Endometrium (tissue), 2 donors: ENCODE results near the gene FAM228B.
"Not testable (repeated sequence)": the region's sequence is repeated elsewhere in the genome, so short reads cannot be mapped to it uniquely, and the experiment has no call there.

ENCODE experiments used
- FAIRE-seq: peaks from 2 replicates; lab custom pipeline; 2012; peaks lifted over from hg19 to GRCh38; lab: Jason Lieb, UNC
- donor health status: control.
- donor health status: control.

The FAM228B gene

GRCh38 chr2:24123195-24123921 lies at the start of gene FAM228B, which contains the start of gene PFN4:
Gene FAM228B (plus strand): TSS chr2:24123469. CDS start chr2:24124362, 893 bp downstream.
Gene PFN4 (minus strand): TSS chr2:24123334. CDS start chr2:24122535, 799 bp downstream.
- FAIRE-seq = no peak

DNA sequence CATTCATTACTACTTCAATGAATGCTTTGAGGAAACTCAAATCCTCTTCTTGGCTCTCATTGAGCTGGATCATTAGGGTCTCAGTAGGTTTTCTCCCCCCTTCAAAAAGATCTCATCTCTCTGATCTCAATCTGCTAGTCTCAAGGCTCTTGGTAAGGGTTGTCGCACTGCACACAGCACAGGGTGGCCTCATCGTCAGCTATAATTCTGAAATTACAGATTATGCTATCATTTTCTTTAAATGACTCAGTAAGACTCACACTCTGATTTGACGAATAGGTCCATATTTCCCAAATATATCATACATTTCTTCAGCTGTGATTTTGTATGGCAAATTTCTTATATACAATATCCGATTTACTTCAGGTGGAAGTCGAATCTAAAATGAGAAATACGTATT lies 49.5 kb upstream of the FAM228B start:
- FAIRE-seq = no peak

- FAIRE-seq = no peak
Measured at GRCh38 chr2:24075259-24075658, 48.0 kb upstream of the FAM228B start.

- peak; percentile 90 for FAIRE-seq
Measured at GRCh38 chr2:24075915-24076848, 47.1 kb upstream of the FAM228B start, which contains the start of gene SF3B6. Gene SF3B6 (minus strand): TSS chr2:24076326. CDS start chr2:24076229, 97 bp downstream.

GRCh38 chr2:24076849-24077534 lies 46.3 kb upstream of the FAM228B start:
- FAIRE-seq = no peak

- FAIRE-seq = no peak
Measured at GRCh38 chr2:24077535-24077877, 45.8 kb upstream of the FAM228B start.

GRCh38 chr2:24077879-24078278 lies 45.4 kb upstream of the FAM228B start:
- FAIRE-seq = no peak

- FAIRE-seq = no peak
Measured at GRCh38 chr2:24080701-24081100, 42.6 kb upstream of the FAM228B start.

- FAIRE-seq = no peak
Measured at GRCh38 chr2:24082787-24083566, 40.3 kb upstream of the FAM228B start.

DNA sequence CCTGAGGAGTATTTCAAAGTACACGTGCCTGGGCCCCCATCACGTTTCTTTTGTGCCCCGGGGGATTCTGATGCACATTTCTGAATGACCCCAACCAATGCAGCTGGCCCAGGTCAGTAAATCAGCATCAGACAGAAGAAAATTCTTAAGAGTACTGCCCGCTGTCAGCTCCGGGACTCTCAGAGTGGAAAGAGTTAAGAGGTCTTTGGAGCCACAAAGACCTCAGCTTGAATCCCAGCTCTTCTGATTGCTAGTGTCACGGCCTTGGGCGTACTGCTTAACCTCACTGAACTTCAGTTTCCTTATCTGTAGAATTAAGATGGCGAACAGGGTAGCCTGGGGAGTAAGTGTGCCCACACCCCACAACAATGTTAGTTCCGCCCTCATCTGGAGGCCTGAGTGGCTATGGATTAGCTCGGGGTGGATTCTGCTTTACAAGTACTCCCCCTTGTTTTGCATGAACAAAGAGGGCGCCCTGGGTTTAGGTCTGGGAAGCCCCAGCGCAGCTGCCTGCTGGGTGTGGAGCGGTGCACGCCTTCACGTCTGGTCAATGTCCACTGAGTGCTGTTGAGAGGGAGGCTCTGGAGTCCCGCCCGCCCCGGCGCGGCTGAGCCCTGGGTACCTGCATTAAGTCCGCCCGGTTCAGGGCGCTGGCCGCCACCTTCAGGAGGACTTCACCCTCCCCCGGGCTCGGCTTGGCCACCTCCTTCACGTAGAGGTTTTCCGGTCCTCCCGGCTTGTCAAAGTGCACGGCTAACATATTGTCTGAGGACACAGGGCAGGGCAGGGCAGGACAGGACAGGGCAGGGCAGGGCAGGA lies 39.5 kb upstream of the FAM228B start:
- no peak for FAIRE-seq

GRCh38 chr2:24084386-24085199 lies 38.7 kb upstream of the FAM228B start, which contains the start of gene TP53I3:
Gene TP53I3 (minus strand): TSS chr2:24084834. CDS start chr2:24084326, 508 bp downstream.
- no peak for FAIRE-seq

DNA sequence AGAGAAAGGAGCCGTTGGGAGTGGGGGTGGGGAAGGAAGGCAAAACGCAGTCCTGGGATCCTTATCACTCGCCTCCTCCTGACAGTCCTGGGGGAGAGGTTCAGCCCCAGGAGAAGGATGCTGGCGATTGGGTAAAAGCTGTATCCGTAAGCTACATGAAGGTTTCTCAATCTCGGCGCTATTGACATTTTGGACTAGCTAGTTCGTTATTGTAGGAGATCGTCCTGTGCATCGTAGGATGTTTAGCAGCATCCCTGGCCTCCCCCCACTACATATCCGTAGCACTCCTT lies 38.1 kb upstream of the FAM228B start:
- FAIRE-seq = no peak

DNA sequence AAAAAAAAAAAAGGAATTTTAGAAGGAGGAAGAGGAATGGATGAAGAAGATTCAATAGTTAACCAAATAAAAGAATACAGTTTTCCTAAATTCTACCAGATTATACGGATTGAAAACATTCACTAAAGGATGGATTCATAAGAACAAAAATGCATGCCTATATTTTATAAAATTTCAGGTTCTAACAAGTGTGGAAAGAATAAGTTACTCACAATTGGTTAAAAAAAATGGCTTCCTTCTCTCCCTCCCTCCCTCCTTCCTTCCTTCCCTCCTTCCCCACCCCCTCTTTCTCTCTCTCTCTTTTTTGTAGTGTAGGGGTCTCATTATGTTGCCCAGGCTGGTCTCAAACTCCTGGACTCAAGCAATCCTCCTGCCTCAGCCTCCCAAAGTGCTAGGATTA lies 37.0 kb upstream of the FAM228B start:
- FAIRE-seq = no peak

DNA sequence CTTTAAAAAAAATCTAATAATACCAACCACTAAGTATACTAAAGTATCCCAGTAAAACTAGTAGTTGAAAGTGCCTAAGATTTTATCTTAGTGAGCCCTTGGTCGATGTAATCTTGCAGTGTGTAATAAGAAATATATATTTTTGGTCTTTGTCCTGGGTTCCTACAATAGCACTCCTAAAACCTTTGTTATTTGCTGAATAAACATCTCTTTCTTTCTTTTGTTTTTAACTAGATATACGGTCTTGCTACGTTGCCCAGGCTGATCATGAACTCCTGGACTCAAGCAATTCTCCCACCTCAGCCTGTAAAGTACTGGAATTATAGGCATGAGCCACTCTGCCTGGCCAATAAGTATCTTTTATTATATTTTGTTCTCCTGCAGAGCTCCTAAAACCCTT lies 36.2 kb upstream of the FAM228B start:
- FAIRE-seq = no peak

DNA sequence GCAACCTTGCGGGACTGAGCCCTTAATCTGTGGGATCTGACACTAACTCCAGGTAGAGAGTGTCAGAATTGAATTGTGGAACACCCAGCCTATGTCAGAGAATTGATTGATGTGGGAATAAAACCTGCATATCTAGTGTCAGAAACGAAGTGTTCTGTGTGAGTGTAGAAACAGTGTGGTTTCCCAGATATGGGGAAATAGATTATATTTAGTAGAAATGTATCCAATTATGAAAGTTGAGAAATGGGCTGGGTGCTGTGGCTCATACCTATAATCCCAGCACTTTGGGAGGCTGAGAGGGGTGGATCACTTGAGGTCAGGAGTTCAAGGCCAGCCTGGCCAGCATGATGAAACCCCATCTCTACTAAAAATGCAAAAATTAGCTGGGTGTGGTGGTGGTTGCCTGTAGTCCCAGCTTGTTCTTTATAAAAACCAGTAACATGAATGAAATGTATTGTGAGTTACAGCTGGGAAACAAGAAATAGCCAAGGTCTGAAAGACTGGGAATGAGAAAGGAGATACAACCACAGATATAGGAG lies 34.4 kb upstream of the FAM228B start:
- no peak for FAIRE-seq

- not testable (repeated sequence) for FAIRE-seq
Measured at GRCh38 chr2:24093270-24093669, 30.0 kb upstream of the FAM228B start.

DNA sequence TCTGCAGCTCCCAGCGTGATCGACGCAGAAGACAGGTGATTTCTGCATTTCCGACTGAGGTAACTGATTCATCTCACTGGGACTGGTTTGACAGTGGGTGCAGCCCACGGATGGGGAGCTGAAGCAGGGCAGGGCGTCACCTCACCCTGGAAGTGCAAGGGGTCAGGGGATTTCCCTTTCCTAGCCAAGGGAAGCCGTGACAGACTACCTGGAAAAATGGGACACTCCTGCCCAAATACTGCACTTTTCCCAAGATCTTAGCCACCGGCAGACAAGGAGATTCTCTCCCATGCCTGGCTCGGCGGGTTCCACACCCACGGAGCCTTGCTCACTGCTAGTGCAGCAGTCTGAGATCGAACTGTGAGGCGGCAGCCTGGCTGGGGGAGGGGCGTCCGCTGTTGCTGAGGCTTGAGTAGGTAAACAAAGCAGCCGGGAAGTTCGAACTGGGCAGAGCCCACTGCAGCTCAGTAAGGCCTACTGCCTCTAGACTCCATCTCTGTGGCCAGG lies 28.0 kb upstream of the FAM228B start:
- not testable (repeated sequence) for FAIRE-seq

DNA sequence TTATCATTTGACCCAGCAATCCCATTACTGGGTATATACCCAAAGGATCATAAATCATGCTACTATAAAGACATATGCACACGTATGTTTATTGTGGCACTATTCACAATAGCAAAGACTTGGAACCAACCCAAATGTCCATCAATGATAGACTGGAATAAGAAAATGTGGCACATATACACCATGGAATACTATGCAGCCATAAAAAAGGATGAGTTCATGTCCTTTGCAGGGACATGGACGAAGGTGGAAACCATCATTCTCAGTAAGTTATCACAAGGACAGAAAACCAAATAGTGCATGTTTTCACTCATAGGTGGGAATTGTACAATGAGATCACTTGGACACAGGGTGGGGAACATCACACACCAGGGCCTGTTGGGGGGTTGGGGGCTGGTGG lies 22.5 kb upstream of the FAM228B start:
- FAIRE-seq = not testable (repeated sequence)

DNA sequence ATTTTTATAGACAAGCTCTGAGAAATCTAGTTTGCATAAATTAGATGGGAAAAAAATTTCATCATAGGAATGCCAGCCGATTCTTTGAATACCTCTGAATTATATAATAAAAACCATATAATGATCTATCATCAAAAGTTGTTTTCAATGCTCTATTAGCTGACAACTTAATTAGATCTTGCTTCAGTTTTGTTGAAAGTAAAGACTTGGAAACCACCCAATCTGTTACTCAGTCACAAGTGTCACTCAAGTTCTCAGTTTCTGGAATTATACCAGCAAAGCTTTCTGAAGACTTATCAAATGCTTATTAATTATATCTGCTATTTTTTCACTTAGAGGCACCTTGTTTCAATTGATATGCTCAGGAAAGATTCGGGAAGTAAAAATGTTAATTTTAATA lies 21.3 kb upstream of the FAM228B start:
- no peak for FAIRE-seq

DNA sequence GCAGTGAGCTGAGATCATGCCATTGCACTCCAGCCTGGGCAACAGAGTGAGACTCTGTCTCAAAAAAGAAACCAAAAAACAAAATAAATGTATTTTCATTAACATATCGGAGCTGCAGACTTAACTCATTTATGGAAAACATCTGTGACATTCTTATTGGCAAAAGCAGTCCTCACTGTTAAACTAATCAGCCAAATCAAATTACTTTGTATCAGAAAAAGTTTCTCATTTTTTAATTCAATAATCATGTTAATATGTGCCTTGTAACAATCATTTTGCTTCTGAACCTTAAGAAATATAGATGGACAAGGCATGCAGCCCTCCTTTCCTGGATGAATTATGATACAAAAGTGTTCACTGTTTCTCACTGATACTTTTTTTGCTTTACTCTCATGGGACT lies 20.6 kb upstream of the FAM228B start:
- FAIRE-seq = no peak
